ENCODE results near the gene KCNK15.
A peak's percentile ranks its signal among the peaks of the same experiment; 100 is the strongest.
"Not testable (repeated sequence)": the region's sequence is repeated elsewhere in the genome, so short reads cannot be mapped to it uniquely, and the experiment has no call there.

Gene KCNK15

DNA sequence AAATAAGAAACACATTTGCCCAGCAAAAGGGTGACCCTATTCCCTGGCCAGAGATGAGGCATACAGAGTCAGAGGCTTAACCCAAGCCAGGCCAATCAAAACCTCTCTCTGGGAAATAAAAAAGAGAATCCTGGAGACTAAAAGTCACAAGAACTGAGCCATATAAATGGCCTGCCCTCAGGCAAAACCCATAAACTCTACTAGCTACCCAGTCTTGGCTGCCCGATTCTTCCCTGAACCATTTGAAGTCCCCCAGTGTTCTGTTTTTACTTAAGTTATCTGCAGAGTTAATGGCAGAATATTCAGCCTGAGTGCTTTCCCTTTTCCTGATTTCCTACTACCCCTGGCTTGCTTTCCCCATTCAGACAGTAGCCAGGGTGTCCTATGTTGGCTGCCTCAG is 13.9 kb downstream of the KCNK15 start:
- no peak for DNase-seq

GRCh38 chr20:44761423-44761822 is 15.8 kb downstream of the KCNK15 start:
- DNase-seq = no peak

DNA sequence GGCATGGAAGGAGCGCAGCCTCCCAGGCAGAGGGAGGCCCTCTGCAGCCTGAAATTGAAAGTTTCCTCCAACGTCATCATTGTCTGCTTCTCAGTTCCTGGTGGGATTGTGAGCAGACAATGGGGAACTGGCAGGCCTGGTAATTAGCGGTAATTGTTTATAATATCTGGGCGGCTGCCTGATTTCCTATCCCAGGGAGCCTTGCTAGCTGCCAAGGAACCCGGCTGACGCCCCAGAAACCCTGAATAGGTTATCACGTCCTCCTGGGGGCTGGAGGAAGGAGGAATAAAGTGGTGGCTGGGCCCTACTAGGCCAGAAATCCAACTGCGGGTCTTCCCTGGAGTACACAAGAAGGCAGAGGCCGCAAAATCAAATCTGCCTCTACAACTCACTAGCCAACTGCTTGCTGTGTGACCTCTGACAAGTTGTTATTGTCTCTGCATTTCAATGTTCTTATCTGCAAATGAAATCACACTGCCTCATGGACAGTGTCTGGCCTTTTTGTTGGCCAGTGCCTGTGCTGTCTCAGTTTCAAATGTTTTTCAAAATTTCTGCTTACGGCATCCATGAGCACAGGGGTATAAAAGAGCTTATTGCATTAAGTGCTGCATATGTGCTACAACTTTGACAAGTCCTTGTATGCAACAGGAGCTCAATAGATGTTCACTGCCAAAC is 16.9 kb downstream of the KCNK15 start:
- DNase-seq = no peak

DNA sequence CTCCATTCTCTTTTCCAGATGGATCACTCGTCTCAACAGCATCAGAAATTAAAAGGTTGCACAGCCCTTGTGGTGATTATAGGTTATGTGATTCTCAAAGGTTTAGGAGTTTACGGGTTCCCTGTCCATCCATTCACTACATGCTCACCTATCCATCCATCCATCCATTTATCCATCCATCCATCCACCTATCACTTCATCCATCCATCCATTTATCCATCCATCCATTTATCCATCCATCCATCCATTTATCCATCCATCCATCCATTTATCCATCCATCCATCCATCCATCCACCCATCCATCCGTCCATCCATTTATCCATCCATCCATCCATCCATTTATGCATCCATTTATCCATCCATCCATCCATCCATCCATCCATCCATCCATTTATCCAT is 18.1 kb downstream of the KCNK15 start:
- not testable (repeated sequence) for DNase-seq

DNA sequence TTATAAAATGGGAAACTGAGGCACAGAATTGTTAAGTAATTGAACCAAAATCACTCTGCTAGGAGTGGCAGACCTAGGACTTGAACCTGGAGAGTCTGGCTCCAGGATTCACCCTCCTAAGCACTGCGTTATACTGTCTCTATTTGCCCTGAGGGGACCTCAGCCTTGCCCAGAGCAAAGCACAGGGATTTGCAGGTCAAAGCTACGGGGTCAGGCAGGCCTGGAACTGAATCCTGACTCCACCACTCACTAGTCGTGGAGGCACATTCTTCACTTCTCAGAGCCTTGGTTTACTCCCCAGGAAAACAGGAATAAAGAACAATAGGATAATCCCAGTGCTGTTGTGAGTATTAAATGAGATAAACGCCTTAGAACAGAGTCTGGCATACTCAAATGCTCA is 19.4 kb downstream of the KCNK15 start:
- no peak for DNase-seq

DNA sequence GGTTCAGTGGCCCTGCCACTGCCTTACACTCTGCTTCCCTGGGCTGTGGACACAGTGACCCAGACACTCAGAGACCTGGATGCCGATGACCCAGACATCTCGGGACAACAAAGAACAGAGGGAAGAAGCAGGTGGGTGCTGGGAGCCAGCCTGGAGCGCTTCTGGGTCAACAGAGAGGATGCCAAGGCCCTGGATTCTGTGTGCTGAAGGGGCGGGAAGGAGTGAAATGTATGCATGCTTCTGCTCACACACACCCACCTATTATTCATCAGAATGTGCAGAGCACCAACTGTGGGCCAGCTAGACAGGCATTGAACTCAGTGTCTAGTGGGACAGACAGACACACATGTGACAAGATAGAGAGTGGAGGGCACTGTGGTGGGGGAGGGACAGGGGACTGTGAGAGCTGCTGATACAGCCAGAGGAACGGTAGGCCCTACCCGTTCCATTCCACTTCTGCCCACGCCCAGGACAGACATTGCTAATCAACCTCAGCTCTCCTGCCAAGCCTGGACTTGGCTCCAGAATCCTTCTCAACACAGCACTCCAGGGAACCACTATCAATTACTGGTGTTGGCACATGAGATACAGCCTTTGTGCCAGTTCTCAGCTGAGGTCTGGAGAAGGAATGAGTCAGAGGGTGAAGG is 20.2 kb downstream of the KCNK15 start:
- DNase-seq = no peak

GRCh38 chr20:44768256-44768655 is 22.6 kb downstream of the KCNK15 start:
- no peak for DNase-seq

GRCh38 chr20:44768854-44769480 is 23.3 kb downstream of the KCNK15 start:
- DNase-seq = no peak

- no peak for DNase-seq
Observed at GRCh38 chr20:44769481-44769863, 23.8 kb downstream of the KCNK15 start.

- no peak for DNase-seq
Observed at GRCh38 chr20:44770484-44771171, 25.0 kb downstream of the KCNK15 start.

- no peak for DNase-seq
Observed at GRCh38 chr20:44771172-44771535, 25.5 kb downstream of the KCNK15 start.

DNA sequence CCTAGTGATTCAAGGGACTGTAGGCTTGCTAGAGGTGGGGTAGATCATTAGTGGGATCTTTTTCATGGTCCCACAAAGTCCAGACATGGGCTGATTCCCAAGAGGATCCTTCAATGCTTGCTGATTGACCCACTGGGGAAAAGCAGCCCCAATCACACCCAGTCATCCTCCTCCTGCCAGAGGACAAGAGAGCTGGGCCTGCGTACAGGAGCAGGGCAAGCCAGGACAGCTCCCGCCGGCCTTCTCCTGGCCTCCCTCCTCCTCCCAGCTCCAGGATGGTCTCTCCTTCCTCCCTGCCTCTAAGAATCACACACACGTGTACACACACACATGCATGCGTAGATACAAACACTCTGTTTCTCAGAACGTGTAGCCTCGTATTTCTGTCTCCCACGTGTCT is 27.0 kb downstream of the KCNK15 start:
- DNase-seq = no peak

DNA sequence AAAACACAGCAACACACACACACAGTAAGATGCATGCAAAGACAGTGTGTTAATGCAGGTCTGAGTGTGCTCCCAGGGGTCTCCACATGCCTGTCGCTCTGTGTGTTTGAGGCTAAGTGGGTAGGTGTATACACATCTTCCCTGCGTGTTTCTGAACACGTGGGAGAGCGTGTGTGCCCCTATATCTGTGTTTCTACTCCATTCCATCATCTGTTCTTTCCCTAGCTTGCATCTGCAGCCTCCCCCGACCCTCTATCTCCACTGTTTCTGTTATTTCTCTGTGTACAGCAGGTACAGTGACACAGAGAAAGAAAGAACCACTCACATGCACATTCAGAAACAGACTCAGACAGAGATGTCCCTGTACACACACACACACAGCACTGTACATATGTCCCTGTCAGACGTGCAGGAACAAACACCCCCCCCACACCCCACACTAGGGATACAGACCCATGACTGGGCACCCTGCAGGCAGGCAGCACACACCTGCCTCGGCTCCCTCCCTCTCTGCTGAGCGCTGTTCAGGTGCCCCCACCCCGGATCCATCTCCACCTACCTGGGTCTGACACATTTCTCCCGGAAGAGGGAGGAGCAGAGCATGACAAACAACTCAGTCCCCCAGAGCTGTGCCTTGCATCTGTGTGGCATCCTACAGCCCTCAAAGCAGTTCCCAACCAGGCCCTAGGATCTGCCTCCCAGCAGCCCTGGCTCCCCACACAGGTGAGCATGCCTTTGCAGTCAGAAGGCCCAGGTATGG is 27.6 kb downstream of the KCNK15 start:
- no peak for DNase-seq

DNA sequence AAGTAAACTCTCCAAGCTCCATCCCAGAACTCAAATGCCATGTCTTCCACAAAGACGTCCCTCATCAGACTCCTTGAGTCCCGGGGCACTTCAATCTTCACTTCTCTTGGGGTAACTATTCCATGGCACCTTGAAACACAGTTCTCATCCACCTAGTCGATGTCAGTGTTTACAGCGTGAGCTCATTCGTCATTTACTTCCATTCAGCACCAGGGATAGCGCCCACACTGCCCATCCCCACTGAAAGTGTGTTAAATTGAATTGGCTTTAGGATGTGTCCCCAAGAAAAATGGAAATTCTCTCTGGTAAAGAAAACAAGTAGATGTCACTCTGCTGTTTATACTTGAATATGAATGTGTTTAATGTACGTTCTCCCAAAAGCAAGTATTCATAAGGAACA is 31.3 kb downstream of the KCNK15 start:
- no peak for DNase-seq

GRCh38 chr20:44780226-44780625 is 34.6 kb downstream of the KCNK15 start:
- DNase-seq = peak; percentile 13

- no peak for DNase-seq
Observed at GRCh38 chr20:44781118-44781517, 35.5 kb downstream of the KCNK15 start.

- no peak for DNase-seq
Observed at GRCh38 chr20:44781791-44782190, 36.1 kb downstream of the KCNK15 start.

DNA sequence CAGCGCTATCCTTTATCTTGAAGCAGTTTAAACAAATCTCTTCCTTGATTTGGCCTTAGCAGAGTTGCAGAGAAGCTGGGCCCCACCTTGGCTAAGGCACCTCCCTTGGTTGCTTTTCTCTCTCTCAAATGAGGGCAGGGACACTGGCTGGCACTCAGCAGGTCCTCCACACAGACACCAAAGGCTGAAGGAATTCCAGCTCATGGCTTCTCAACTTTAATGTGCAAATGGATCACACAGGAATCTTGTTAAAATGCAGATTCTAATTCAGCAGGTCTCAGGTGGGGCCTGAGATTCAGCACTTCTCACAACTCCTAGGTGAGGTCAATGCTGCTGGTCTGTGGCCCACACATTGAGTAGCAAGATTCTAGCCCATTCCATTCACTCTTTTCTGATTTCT is 39.0 kb downstream of the KCNK15 start:
- DNase-seq = no peak

GRCh38 chr20:44785768-44786167 is 40.1 kb downstream of the KCNK15 start:
- no peak for DNase-seq

DNA sequence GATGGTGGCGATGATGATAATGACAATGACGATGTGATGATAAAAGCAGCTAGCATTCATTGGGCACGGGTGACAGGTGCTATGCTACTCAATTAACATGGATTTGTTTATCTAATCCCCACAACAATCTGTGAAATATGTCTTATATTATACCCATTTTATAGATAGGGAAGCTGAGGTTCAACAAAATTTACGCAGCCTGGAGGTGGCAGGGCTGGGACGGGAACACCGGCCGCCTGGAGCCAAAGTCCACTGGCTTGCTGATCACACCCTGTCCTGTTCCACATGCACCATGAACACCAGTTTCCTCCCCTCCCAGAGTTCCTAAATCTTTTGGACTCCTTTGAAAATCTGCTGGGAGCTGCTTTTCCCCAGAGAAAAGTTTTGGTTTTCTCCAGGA is 41.6 kb downstream of the KCNK15 start:
- no peak for DNase-seq

DNA sequence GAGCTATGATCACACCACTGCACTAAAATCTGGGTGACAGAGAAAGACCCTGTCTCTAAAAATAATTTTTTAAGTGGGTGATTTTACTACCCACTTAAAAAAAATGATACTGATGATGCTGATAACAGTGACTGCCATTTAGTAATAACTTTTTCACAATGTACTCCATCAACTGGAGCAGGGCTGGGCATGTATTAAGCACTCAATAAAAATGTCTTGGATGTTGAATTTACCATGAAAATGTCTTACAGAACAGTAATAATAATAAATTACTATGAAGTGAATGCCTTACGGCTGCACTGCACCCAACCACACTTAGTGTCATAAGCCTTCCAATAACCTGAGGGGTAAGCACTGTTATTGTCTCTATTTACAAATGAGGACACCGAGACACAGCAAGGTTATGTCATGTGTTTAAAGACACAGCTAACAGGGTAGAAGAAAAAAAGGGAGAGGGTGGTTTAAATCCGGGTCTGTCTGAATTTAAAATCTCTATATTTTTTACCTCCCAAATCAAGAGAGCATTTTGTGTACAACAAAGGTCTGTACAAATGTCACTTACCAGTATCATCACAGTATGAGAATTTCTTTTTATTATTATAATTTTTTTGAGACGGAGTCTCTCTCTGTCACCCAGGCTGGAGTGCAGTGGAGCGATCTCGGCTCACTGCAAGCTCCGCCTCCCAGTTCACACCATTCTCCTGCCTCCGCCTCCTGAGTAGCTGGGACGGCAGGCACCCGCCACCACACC is 43.2 kb downstream of the KCNK15 start:
- no peak for DNase-seq

DNA sequence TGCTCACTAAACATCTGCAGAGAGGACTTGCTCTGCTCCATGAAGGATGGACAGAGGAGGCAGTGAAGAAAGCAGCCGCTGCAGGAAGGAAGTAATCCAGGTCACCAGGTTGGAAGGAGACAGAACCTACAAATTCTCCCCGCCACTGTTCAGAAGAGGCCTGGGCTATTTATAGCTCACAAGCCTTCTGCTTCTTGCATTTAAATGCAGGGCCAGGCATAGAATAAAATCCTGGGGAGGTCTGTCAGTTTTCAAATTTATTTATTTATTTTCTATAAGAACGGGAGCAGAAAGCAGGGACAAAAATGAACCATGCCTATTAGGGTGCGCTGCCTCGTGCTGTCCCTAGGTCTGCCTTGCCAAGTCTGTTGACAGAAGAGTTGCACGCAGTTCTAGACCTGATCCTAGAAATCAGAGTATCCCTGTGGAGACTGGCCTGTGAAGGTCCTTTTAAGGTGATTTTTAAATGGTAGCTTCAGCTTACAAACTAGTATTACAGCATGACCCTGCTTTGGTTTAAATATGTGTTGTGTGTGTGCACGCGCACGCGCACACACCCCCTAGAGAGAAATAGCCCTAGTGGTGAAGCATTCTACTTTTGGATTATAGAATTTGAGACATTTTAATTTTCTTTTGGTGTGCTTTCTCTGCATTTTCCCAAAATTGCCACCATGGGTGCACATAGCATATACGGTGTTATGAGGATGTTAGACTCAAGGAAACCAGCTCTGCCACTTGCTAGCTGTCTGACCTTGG is 45.2 kb downstream of the KCNK15 start:
- DNase-seq = no peak
